K562 (cell line): ENCODE data around the gene SCYL1. TPM values are rescaled to one million over a fixed set of nuclear protein-coding genes. Genes with fewer than 3 reads are reported as not detected.

ENCODE experiments used
- ARHGAP35 ChIP-seq: fragments of 450-650 bp; IDR thresholded peaks from 2 replicates; pipeline ENCODE4 v1.6.1; 2018; ENCODE audit not compliant: partially characterized antibody
- ERF ChIP-seq: fragments of 450-650 bp; formaldehyde crosslinking; IDR thresholded peaks from 2 replicates; pipeline ENCODE4 v1.4.0; 2020; ENCODE audit warnings: mild to moderate bottlenecking, mixed read lengths
- EWSR1 ChIP-seq: fragments of 450-650 bp; IDR thresholded peaks from 2 replicates; pipeline ENCODE4 v1.6.1; 2018; ENCODE audit warnings: borderline replicate concordance, mild to moderate bottlenecking, low read depth, moderate library complexity; ENCODE audit not compliant: partially characterized antibody
- HDAC1 ChIP-seq, 2 experiments: fragments of 450-650 bp; IDR thresholded peaks; 2 replicates each; pipeline ENCODE4 v1.6.1; 2016 to 2017; ENCODE audit warnings: inconsistent platforms in 1 of 2, mild to moderate bottlenecking in 1 of 2, moderate library complexity in 1 of 2
- HEY1 ChIP-seq: fragments of 250-450 bp; sonication (Bioruptor Pico); IDR thresholded peaks from 2 replicates; pipeline ENCODE4 v1.5.0; 2020; ENCODE audit warnings: mild to moderate bottlenecking, moderate library complexity, borderline replicate concordance
- KDM4B ChIP-seq, 2 experiments: fragments of 450-650 bp in 1 of 2; sonication (generic) in 1 of 2; IDR thresholded peaks; 2 replicates each; pipeline ENCODE4 v1.6.1; 2016 to 2017; ENCODE audit warnings: borderline replicate concordance in 2 of 2, antibody characterized with exemption in 1 of 2, low read depth in 1 of 2, mild to moderate bottlenecking in 1 of 2
- KLF13 ChIP-seq: fragments of 450-650 bp; IDR thresholded peaks from 2 replicates; pipeline ENCODE4 v1.6.1; 2016; ENCODE audit warnings: missing genetic modification characterization, low read depth, mild to moderate bottlenecking, missing compliant biosample characterization, moderate library complexity, borderline replicate concordance
- MXI1 ChIP-seq: IDR thresholded peaks from 2 replicates; pipeline ENCODE4 v1.6.1; 2011; ENCODE audit warnings: low read depth, mild to moderate bottlenecking, improper control_type of control experiment, low read length
- NCOA2 ChIP-seq, 2 experiments: fragments of 450-650 bp; IDR thresholded peaks; 2 replicates each; pipeline ENCODE4 v1.6.1; 2018; ENCODE audit warnings: mild to moderate bottlenecking in 2 of 2, moderate library complexity in 1 of 2; ENCODE audit not compliant: partially characterized antibody in 2 of 2
- NR2F6 ChIP-seq: fragments of 450-650 bp; formaldehyde crosslinking; IDR thresholded peaks from 2 replicates; pipeline ENCODE4 v1.4.0; 2020; ENCODE audit warnings: mild to moderate bottlenecking
- PRPF4 ChIP-seq: fragments of 200-400 bp; formaldehyde crosslinking; IDR thresholded peaks from one replicate; pipeline ENCODE4 v1.6.1; 2017; ENCODE audit warnings: low read length, low read depth, mild to moderate bottlenecking; ENCODE audit not compliant: insufficient read depth, poor library complexity, severe bottlenecking
- RBM39 ChIP-seq: fragments of 200-400 bp; formaldehyde crosslinking; optimal IDR thresholded peaks from 2 replicates; pipeline ENCODE3; 2018; ENCODE audit warnings: low read depth, low read length
- SMARCB1 ChIP-seq: IDR thresholded peaks from 2 replicates; pipeline ENCODE4 v1.6.1; 2011; ENCODE audit warnings: improper control_type of control experiment, low read depth; ENCODE audit not compliant: insufficient read length
- U2AF2 ChIP-seq: fragments of 200-400 bp; formaldehyde crosslinking; optimal IDR thresholded peaks from 2 replicates; pipeline ENCODE3; 2017; ENCODE audit warnings: low read depth, mild to moderate bottlenecking, low read length
- VEZF1 ChIP-seq: fragments of 200-800 bp; sonication (Bioruptor generic); IDR thresholded peaks from 2 replicates; pipeline ENCODE4 v1.6.1; 2017; ENCODE audit warnings: missing genetic modification characterization, missing compliant biosample characterization
- XRCC3 ChIP-seq: fragments of 450-650 bp; IDR thresholded peaks from 2 replicates; pipeline ENCODE4 v1.6.1; 2017; ENCODE audit warnings: mild to moderate bottlenecking, moderate library complexity
- ZFP91 ChIP-seq: sonication (generic); formaldehyde crosslinking; IDR thresholded peaks from 2 replicates; pipeline ENCODE4 v1.8.0; 2022; ENCODE audit warnings: mild to moderate bottlenecking, missing genetic modification reagents
- ZNF212 ChIP-seq: fragments of 450-650 bp; formaldehyde crosslinking; IDR thresholded peaks from 2 replicates; pipeline ENCODE4 v1.4.0; 2020; ENCODE audit warnings: mild to moderate bottlenecking
- ZNF699 ChIP-seq: fragments of 250-450 bp; sonication (Bioruptor Pico); IDR thresholded peaks from 2 replicates; pipeline ENCODE4 v1.8.0; 2021; ENCODE audit warnings: mild to moderate bottlenecking, moderate library complexity; ENCODE audit not compliant: insufficient replicate concordance
- polyA plus RNA-seq, 8 experiments: library from polyadenylated mRNA; depleted of rRNA in 4 of 8; stranded (reverse) in 5 of 8; unstranded in 3 of 8; fragments of >200 nt; fragmentation: Nextera tagmentation in 2 of 8; fragmentation: Illumina TruSeq in 1 of 8; extraction: Ambion mirVana in 2 of 8; extraction: Trizol in 1 of 8; gene quantifications; 2 replicates each; pipeline versions ENCODE4 v1.2.1 to v1.2.3, GENCODE V29; 2011 to 2014; ENCODE audit warnings: inconsistent platforms in 1 of 8, missing spikeins in 1 of 8
- total RNA-seq, 7 experiments: library from RNA; depleted of rRNA in 6 of 7; stranded (reverse); fragments of >200 nt in 6 of 7; fragmentation: Illumina TruSeq in 2 of 7; extraction: Trizol in 2 of 7; gene quantifications; 2 replicates each; pipeline versions ENCODE4 v1.2.1 to v1.2.3, GENCODE V29; 2011 to 2021; ENCODE audit warnings: low replicate concordance in 1 of 7

The SCYL1 gene
- total and polyA plus RNA-seq, 9 of the 15 experiments (the other 6 are each of a cell fraction or from before 2014, with no cell fraction given): 1.9 to 145 (median 57.6) TPM

GRCh38 chr11:65506290-65506771 is 18.6 kb upstream of the SCYL1 start (continued):
- TF ChIP-seq ZFP91 (CRISPR knock-in tag) (no peak), KLF13 (tag) (no peak), PRPF4 (peak; percentile 33), ERF (no peak), KDM4B (IDR thresholded peaks at IDR 0.05; ENCODE audit: borderline replicate concordance in 2 of 2, low read depth in 1 of 2) (no peak), NCOA2 (IDR thresholded peaks at IDR 0.05; ENCODE audit: partially characterized antibody in 2 of 2) (no peak), SMARCB1 (no peak), ZNF212 (CRISPR knock-in tag) (no peak), ZNF699 (CRISPR knock-in tag) (no peak), XRCC3 (no peak), MXI1 (0 out of 2 replicates have a peak, but pooled peaks have one; percentile 2), RBM39 (peak; percentile 46), HEY1 (CRISPR knock-in tag) (no peak), NR2F6 (CRISPR knock-in tag) (no peak), U2AF2 (no peak), VEZF1 (CRISPR knock-in tag) (0 out of 2 replicates have a peak, but pooled peaks have one; percentile 12), HDAC1 (IDR thresholded peaks at IDR 0.05) (peak in 1 of 2 experiments; percentile 9; a peak in 1 of 4 replicates), ARHGAP35 (peak; percentile 5), EWSR1 (no peak)
